Brain microvascular endothelial cell (primary cell): ENCODE measurements around the gene LMTK3.

ENCODE experiments used
- DNase-seq: peaks from one replicate; pipeline ENCODE4 v3.0.0-alpha.2; 2020
- H3K27ac ChIP-seq: fragments of 250-450 bp; sonication (Bioruptor Pico); 2 replicates; pipeline ENCODE4 v1.5.1; 2020; ENCODE audit warnings: mild to moderate bottlenecking, moderate library complexity
- H3K27me3 ChIP-seq: fragments of 250-450 bp; sonication (Bioruptor Pico); replicated peaks from 2 replicates; pipeline ENCODE4 v1.5.1; 2020; ENCODE audit warnings: mild to moderate bottlenecking
- H3K36me3 ChIP-seq: fragments of 250-450 bp; sonication (Bioruptor Pico); replicated peaks from 2 replicates; pipeline ENCODE4 v1.5.1; 2020; ENCODE audit warnings: mild to moderate bottlenecking
- H3K4me3 ChIP-seq: 2 replicates; pipeline ENCODE4 v1.5.1; 2011; ENCODE audit warnings: low read depth, mild to moderate bottlenecking, control low read depth, low read length, moderate library complexity
- in situ Hi-C: cut with HindIII; loops from 2 replicates; pipeline ENCODE4 v1.10.0; 2017; ENCODE audit warnings: low sequenced_read_pairs, low pct_ligation_motif_present
- TF ChIP-seq, protein P1 (sequence below): IDR thresholded peaks from 2 replicates; pipeline ENCODE4 v1.5.1; 2011; ENCODE audit warnings: low read depth, mild to moderate bottlenecking, moderate library complexity, low read length, control low read depth, inconsistent platforms; ENCODE audit errors: missing control alignments

The LMTK3 gene

GRCh38 chr19:48468772-48469288 lies 42.8 kb downstream of the LMTK3 start:
- H3K27ac ChIP-seq = peak overlapping the region; percentile 94
- in situ Hi-C loops = no loop called here

GRCh38 chr19:48466561-48467325 lies 44.9 kb downstream of the LMTK3 start:
- H3K27me3 ChIP-seq = no peaks in the 10 kb centered on the region
- in situ Hi-C loops = no loop called here
- peak; percentile 56 for DNase-seq
- H3K36me3 ChIP-seq = peaks cover 22% of the 10 kb centered on the region
- H3K27ac ChIP-seq = no peak overlapping the region
- TF ChIP-seq, protein P1, sequence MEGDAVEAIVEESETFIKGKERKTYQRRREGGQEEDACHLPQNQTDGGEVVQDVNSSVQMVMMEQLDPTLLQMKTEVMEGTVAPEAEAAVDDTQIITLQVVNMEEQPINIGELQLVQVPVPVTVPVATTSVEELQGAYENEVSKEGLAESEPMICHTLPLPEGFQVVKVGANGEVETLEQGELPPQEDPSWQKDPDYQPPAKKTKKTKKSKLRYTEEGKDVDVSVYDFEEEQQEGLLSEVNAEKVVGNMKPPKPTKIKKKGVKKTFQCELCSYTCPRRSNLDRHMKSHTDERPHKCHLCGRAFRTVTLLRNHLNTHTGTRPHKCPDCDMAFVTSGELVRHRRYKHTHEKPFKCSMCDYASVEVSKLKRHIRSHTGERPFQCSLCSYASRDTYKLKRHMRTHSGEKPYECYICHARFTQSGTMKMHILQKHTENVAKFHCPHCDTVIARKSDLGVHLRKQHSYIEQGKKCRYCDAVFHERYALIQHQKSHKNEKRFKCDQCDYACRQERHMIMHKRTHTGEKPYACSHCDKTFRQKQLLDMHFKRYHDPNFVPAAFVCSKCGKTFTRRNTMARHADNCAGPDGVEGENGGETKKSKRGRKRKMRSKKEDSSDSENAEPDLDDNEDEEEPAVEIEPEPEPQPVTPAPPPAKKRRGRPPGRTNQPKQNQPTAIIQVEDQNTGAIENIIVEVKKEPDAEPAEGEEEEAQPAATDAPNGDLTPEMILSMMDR = no peak
- no peak overlapping the region for H3K4me3 ChIP-seq

More at GRCh38 chr19:48468772-48469288, 42.8 kb downstream of the LMTK3 start:
- no peaks in the 10 kb centered on the region for H3K27me3 ChIP-seq
- H3K4me3 ChIP-seq = peak overlapping the region; percentile 89
- H3K36me3 ChIP-seq = peaks cover 34% of the 10 kb centered on the region
- peak; percentile 100 for DNase-seq
- TF ChIP-seq, protein P1 = no peak

GRCh38 chr19:48465215-48465614 lies 46.4 kb downstream of the LMTK3 start:
- Histone ChIP-seq H3K4me3 (no peak overlapping the region), H3K36me3 (peaks cover 8% of the 10 kb centered on the region), H3K27me3 (no peaks in the 10 kb centered on the region), H3K27ac (no peak overlapping the region)
- in situ Hi-C loops = no loop called here
- TF ChIP-seq, protein P1 = no peak
- no peak for DNase-seq

GRCh38 chr19:48461982-48462655 lies 49.5 kb downstream of the LMTK3 start:
- no peak for DNase-seq
- H3K36me3 ChIP-seq = peaks cover 13% of the 10 kb centered on the region
- TF ChIP-seq, protein P1 = no peak
- H3K27ac ChIP-seq = no peak overlapping the region
- H3K4me3 ChIP-seq = no peak overlapping the region
- in situ Hi-C loops = no loop called here
- no peaks in the 10 kb centered on the region for H3K27me3 ChIP-seq

GRCh38 chr19:48461651-48461981 lies 50.0 kb downstream of the LMTK3 start:
- in situ Hi-C loops = no loop called here
- Histone ChIP-seq H3K27me3 (no peaks in the 10 kb centered on the region), H3K4me3 (no peak overlapping the region), H3K27ac (no peak overlapping the region), H3K36me3 (peaks cover 16% of the 10 kb centered on the region)
- DNase-seq = no peak
- TF ChIP-seq, protein P1 = no peak
